ENCODE results near the gene RAB11A. TPM values are rescaled to one million over a fixed set of nuclear protein-coding genes. Genes with fewer than 3 reads are reported as not detected.

RAB11A gene
- total RNA-seq, 1 donor from 2014 or later = 350 TPM

GRCh38 chr15:65887565-65887964, 18.3 kb downstream of the RAB11A start:
- H3K4me3 ChIP-seq (ENCODE audit: low read depth, low read length) = no peak overlapping the region

GRCh38 chr15:65888981-65889380, 19.7 kb downstream of the RAB11A start:
- DNase-seq (ENCODE audit: low read depth) = no peak
- TF ChIP-seq CTCF (conservative IDR thresholded peaks at IDR 0.05; ENCODE audit: low read depth, low read length) = no peak
- H3K4me3 ChIP-seq (ENCODE audit: low read depth, low read length) = no peak overlapping the region

More at GRCh38 chr15:65887565-65887964, 18.3 kb downstream of the RAB11A start:
- no peak for DNase-seq (ENCODE audit: low read depth)
- no peak for TF ChIP-seq CTCF (conservative IDR thresholded peaks at IDR 0.05; ENCODE audit: low read depth, low read length)

GRCh38 chr15:65893060-65893459, 23.8 kb downstream of the RAB11A start:
- TF ChIP-seq CTCF (conservative IDR thresholded peaks at IDR 0.05; ENCODE audit: low read depth, low read length) = no peak
- no peak overlapping the region for H3K4me3 ChIP-seq (ENCODE audit: low read depth, low read length)
- no peak for DNase-seq (ENCODE audit: low read depth)

- no peak overlapping the region for H3K4me3 ChIP-seq (ENCODE audit: low read depth, low read length)
- TF ChIP-seq CTCF (conservative IDR thresholded peaks at IDR 0.05; ENCODE audit: low read depth, low read length) = no peak
- DNase-seq (ENCODE audit: low read depth) = no peak
Measured at GRCh38 chr15:65896236-65896635, 26.9 kb downstream of the RAB11A start.

- TF ChIP-seq CTCF (conservative IDR thresholded peaks at IDR 0.05; ENCODE audit: low read depth, low read length) = no peak
- H3K4me3 ChIP-seq (ENCODE audit: low read depth, low read length) = no peak overlapping the region
- no peak for DNase-seq (ENCODE audit: low read depth)
Measured at GRCh38 chr15:65900488-65900887, 31.2 kb downstream of the RAB11A start.

GRCh38 chr15:65901336-65901735, 32.0 kb downstream of the RAB11A start:
- H3K4me3 ChIP-seq (ENCODE audit: low read depth, low read length) = no peak overlapping the region
- no peak for TF ChIP-seq CTCF (conservative IDR thresholded peaks at IDR 0.05; ENCODE audit: low read depth, low read length)
- no peak for DNase-seq (ENCODE audit: low read depth)

GRCh38 chr15:65901836-65902235, 32.5 kb downstream of the RAB11A start:
- no peak for DNase-seq (ENCODE audit: low read depth)
- H3K4me3 ChIP-seq (ENCODE audit: low read depth, low read length) = no peak overlapping the region
- TF ChIP-seq CTCF (conservative IDR thresholded peaks at IDR 0.05; ENCODE audit: low read depth, low read length) = no peak

All from epithelial cell of proximal tubule (primary cell).